Measurements from ENCODE around the gene TANGO2.

DNA sequence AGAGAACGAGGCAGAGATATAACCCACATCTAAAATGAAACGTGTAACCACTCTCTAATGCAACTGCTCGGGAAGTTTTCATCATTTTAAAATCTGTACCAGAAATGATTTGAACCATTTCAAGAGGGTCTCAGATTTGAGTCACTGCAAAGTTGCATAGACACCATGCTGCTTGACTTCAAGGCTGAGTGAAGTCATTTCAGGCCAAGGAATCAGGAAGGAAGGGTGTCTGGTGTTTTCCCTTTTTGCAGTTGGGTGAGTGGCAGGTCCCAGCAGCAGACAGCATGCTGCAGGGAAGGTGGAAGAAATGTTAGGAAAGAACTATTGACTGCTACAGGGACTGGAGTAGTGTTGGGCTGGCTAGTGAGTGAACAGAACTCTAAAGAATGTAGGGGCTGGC is 16.5 kb downstream of the TANGO2 start:
- TF ChIP-seq, protein P1, sequence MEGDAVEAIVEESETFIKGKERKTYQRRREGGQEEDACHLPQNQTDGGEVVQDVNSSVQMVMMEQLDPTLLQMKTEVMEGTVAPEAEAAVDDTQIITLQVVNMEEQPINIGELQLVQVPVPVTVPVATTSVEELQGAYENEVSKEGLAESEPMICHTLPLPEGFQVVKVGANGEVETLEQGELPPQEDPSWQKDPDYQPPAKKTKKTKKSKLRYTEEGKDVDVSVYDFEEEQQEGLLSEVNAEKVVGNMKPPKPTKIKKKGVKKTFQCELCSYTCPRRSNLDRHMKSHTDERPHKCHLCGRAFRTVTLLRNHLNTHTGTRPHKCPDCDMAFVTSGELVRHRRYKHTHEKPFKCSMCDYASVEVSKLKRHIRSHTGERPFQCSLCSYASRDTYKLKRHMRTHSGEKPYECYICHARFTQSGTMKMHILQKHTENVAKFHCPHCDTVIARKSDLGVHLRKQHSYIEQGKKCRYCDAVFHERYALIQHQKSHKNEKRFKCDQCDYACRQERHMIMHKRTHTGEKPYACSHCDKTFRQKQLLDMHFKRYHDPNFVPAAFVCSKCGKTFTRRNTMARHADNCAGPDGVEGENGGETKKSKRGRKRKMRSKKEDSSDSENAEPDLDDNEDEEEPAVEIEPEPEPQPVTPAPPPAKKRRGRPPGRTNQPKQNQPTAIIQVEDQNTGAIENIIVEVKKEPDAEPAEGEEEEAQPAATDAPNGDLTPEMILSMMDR (conservative IDR thresholded peaks at IDR 0.05), result no peak
- TF ChIP-seq ZFX (IDR thresholded peaks at IDR 0.05), result no peak

Measured in C4-2B (cell line).